ENCODE results near the gene CYP27C1.

The CYP27C1 gene

GRCh38 chr2:127146071-127146725 lies 73.9 kb downstream of the CYP27C1 start:
- no peak for DNase-seq

GRCh38 chr2:127145280-127145895 lies 74.7 kb downstream of the CYP27C1 start:
- DNase-seq, result no peak

GRCh38 chr2:127143841-127144782 lies 76.0 kb downstream of the CYP27C1 start:
- no peak for DNase-seq

GRCh38 chr2:127142663-127143630 lies 77.2 kb downstream of the CYP27C1 start:
- no peak for DNase-seq

GRCh38 chr2:127140538-127140937 lies 79.6 kb downstream of the CYP27C1 start:
- DNase-seq, result no peak

- no peak for DNase-seq
These were observed 80.3 kb downstream of the CYP27C1 start for GRCh38 chr2:127139766-127140165.

- no peak for DNase-seq
These were observed 81.8 kb downstream of the CYP27C1 start for GRCh38 chr2:127138281-127138680.

- no peak for DNase-seq
These were observed 82.4 kb downstream of the CYP27C1 start for GRCh38 chr2:127137741-127138140.

GRCh38 chr2:127137225-127137624 lies 82.9 kb downstream of the CYP27C1 start:
- no peak for DNase-seq

- DNase-seq, result no peak
These were observed 85.0 kb downstream of the CYP27C1 start for GRCh38 chr2:127134833-127135830.

- DNase-seq, result no peak
These were observed 85.9 kb downstream of the CYP27C1 start for GRCh38 chr2:127134235-127134634.

Measured in NCI-H1048 (cell line).